Sigmoid colon (tissue), 4 donors: ENCODE measurements around the gene FTCD.

Experiments used
- EP300 ChIP-seq, 4 donors: sonication (generic); formaldehyde crosslinking; IDR thresholded peaks; one replicate each; pipeline ENCODE4 v1.6.1; 2017; ENCODE audit warnings: antibody characterized with exemption in 4 of 4
- POLR2A ChIP-seq, 2 donors: fragments of 450-650 bp; IDR thresholded peaks; one replicate each; pipeline ENCODE4 v1.6.1; 2016; ENCODE audit warnings: antibody characterized with exemption in 2 of 2, mild to moderate bottlenecking in 2 of 2, moderate library complexity in 2 of 2
- POLR2AphosphoS5 ChIP-seq, 4 donors: sonication (generic); formaldehyde crosslinking; IDR thresholded peaks; one replicate each; pipeline ENCODE4 v1.6.1; 2017; ENCODE audit warnings: antibody characterized with exemption in 4 of 4
- TF ChIP-seq, protein P1 (sequence below), 4 experiments: fragments of 450-650 bp in 3 of 4; fragments of 200-600 bp in 1 of 4; IDR thresholded peaks; one replicate each; pipeline ENCODE4 v1.5.1; 2016 to 2019; ENCODE audit warnings: antibody characterized with exemption in 4 of 4, mild to moderate bottlenecking in 3 of 4, moderate library complexity in 2 of 4

DNA sequence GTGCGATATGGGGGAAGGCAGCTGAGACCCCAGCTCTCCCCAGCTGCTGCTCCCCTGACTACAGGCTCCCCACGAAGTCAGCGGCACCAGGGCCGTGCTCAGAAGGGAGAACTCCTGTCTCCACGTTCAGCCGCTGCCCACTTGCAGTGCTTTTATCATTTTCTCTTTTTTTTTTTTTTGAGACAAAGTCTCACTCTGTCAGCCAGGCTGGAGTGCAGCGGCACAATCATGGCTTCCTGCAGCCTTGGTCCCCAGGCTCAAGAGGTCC, 933 bp upstream of the FTCD start:
- TF ChIP-seq POLR2AphosphoS5 (IDR thresholded peaks at IDR 0.05) (no peak), POLR2A (IDR thresholded peaks at IDR 0.05) (no peak), EP300 (IDR thresholded peaks at IDR 0.05) (no peak)
- TF ChIP-seq, protein P1, sequence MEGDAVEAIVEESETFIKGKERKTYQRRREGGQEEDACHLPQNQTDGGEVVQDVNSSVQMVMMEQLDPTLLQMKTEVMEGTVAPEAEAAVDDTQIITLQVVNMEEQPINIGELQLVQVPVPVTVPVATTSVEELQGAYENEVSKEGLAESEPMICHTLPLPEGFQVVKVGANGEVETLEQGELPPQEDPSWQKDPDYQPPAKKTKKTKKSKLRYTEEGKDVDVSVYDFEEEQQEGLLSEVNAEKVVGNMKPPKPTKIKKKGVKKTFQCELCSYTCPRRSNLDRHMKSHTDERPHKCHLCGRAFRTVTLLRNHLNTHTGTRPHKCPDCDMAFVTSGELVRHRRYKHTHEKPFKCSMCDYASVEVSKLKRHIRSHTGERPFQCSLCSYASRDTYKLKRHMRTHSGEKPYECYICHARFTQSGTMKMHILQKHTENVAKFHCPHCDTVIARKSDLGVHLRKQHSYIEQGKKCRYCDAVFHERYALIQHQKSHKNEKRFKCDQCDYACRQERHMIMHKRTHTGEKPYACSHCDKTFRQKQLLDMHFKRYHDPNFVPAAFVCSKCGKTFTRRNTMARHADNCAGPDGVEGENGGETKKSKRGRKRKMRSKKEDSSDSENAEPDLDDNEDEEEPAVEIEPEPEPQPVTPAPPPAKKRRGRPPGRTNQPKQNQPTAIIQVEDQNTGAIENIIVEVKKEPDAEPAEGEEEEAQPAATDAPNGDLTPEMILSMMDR (IDR thresholded peaks at IDR 0.05) = no peak
